SIG-M5 treated with dmso at 0.1 percent for 504 hours (cell line): Measurements from ENCODE around the gene OXLD1.

Experiments used
- DNase-seq: peaks from one replicate; lab custom pipeline; 2025; ENCODE audit not compliant: unreplicated experiment; lab: John Stamatoyannopoulos, UW

OXLD1 gene

GRCh38 chr17:81683584-81684441 lies 17.4 kb upstream of the OXLD1 start, which contains the start of the genes ARL16 and HGS:
ARL16 (minus strand) TSS chr17:81683797; CDS start chr17:81683753, 44 bp downstream.
HGS (plus strand) TSS chr17:81684011; CDS start chr17:81684067, 56 bp downstream.
- DNase-seq: peak; percentile 98

- no peak for DNase-seq
Measured at GRCh38 chr17:81683208-81683583, 16.8 kb upstream of the OXLD1 start.

GRCh38 chr17:81682565-81683207 lies 16.3 kb upstream of the OXLD1 start:
- DNase-seq: peak; percentile 21

GRCh38 chr17:81681672-81682071 lies 15.3 kb upstream of the OXLD1 start:
- no peak for DNase-seq

- no peak for DNase-seq
Measured at GRCh38 chr17:81680150-81680549, 13.7 kb upstream of the OXLD1 start.

GRCh38 chr17:81676906-81677305 lies 10.5 kb upstream of the OXLD1 start:
- DNase-seq: no peak

GRCh38 chr17:81675515-81676221 lies 9.3 kb upstream of the OXLD1 start:
- DNase-seq: peak; percentile 38

GRCh38 chr17:81673561-81674258 lies 7.3 kb upstream of the OXLD1 start:
- no peak for DNase-seq

GRCh38 chr17:81672954-81673353 lies 6.5 kb upstream of the OXLD1 start:
- DNase-seq: no peak

- DNase-seq: no peak
Measured at GRCh38 chr17:81672504-81672903, 6.1 kb upstream of the OXLD1 start.

GRCh38 chr17:81667754-81668153 lies 1.3 kb upstream of the OXLD1 start:
- DNase-seq: peak; percentile 67

- DNase-seq: peak; percentile 25
Measured at GRCh38 chr17:81666092-81666341, 388 bp downstream of the OXLD1 start.

GRCh38 chr17:81665205-81666091 lies 957 bp downstream of the OXLD1 start:
- DNase-seq: peak; percentile 75

- no peak for DNase-seq
Measured at GRCh38 chr17:81664051-81664470, 2.3 kb downstream of the OXLD1 start.

- DNase-seq: no peak
Measured at GRCh38 chr17:81662002-81662401, 4.4 kb downstream of the OXLD1 start.

GRCh38 chr17:81660441-81660840 lies 6.0 kb downstream of the OXLD1 start:
- no peak for DNase-seq

- peak; percentile 17 for DNase-seq
Measured at GRCh38 chr17:81659038-81659437, 7.4 kb downstream of the OXLD1 start.

GRCh38 chr17:81656835-81657234 lies 9.6 kb downstream of the OXLD1 start:
- DNase-seq: no peak

- DNase-seq: no peak
Measured at GRCh38 chr17:81656118-81656743, 10.2 kb downstream of the OXLD1 start, which contains the start of gene PDE6G. PDE6G (minus strand) TSS chr17:81656542; CDS start chr17:81653305, 3,237 bp downstream.
